ENCODE data around the gene YRDC. TPM values are rescaled to one million over a fixed set of nuclear protein-coding genes. Genes with fewer than 3 reads are reported as not detected.

Gene YRDC
- total and polyA plus RNA-seq, 2 of the 13 experiments (the other 11 are each of a cell fraction or from before 2014, with no cell fraction given), result 27.5 to 29.2 TPM

- Histone ChIP-seq H3K4me3 (replicated peaks in 1 of 3; ENCODE audit: insufficient read depth in 1 of 3, low read depth in 2 of 3, low read length in 3 of 3) (no peak overlapping the region), H4K20me1 (ENCODE audit: insufficient read depth, low read length) (peaks cover 5% of the 10 kb centered on the region; the same call in 1 of the 2 replicates), H3K9me3 (ENCODE audit: low read length) (no peaks in the 10 kb centered on the region), H3K27me3 (ENCODE audit: control insufficient read depth in 1 of 2, insufficient read depth in 2 of 2, low read length in 2 of 2) (no peaks in the 10 kb centered on the region; a peak in 1 of 5 replicates), H3K4me1 (ENCODE audit: insufficient read depth, low read length) (peaks cover 34% of the 10 kb centered on the region), H3K36me3 (replicated peaks in 1 of 2; ENCODE audit: control insufficient read depth in 1 of 2, insufficient read depth in 2 of 2, low read length in 2 of 2) (peaks cover 2 to 26% of the 10 kb centered on the region in 2 experiments; a peak in 4 of 5 replicates), H2AFZ (ENCODE audit: low read length) (no peak overlapping the region), H3K9ac (ENCODE audit: insufficient read depth, low read depth, low read length) (no peak overlapping the region), H3K27ac (ENCODE audit: extremely low read length, insufficient read depth, low read length) (no peak overlapping the region), H3K4me2 (ENCODE audit: low read depth, low read length) (no peak overlapping the region), H3K79me2 (ENCODE audit: insufficient read depth, low read length) (peaks cover 15% of the 10 kb centered on the region)
- 39% methylated on average over 7 of the region's 7 CpGs for WGBS (ENCODE audit: low lambda C conversion rate)
- peak; percentile 78 for DNase-seq (ENCODE audit: low spot score)
- ChIA-PET POLR2A (no interaction called here), CTCF (ENCODE audit: low intra/inter-chr PET ratio, low total read pairs) (interaction anchor here (1.4 kb wide), 1 partner anchor 49 kb away, joined by 6 read pairs; no protein-coding TSS in a partner anchor)
- ATAC-seq, result peak; percentile 39
- intact Hi-C loops (cut with micrococcal nuclease; ENCODE audit: unreplicated experiment) (loop anchor here (1.0 kb wide), 1 partner anchor 49 kb away; no protein-coding TSS in a partner anchor), in situ Hi-C loops (cut with HindIII; ENCODE audit: extremely low pct_ligation_motif_present, low pct_unique_long_range_greater_than_20kb) (loop anchor here (5.0 kb wide), 1 partner anchor 46 kb away; the partner anchor contains the start of gene MTF1)
- no TSS peak for BruUV-seq (replicated peaks)
- FAIRE-seq, result peak; percentile 26
- 0 out of 2 replicates have a peak, but pooled peaks have one; percentile 33 for TF ChIP-seq KDM2A (CRISPR knock-in tag; IDR thresholded peaks at IDR 0.05; ENCODE audit: borderline replicate concordance, low read depth)
- peak; percentile 48; the same call in 1 of the 2 replicates for TF ChIP-seq ZBTB4 (CRISPR knock-in tag; IDR thresholded peaks at IDR 0.05; ENCODE audit: borderline replicate concordance)
- TF ChIP-seq ZNF614 (CRISPR knock-in tag; IDR thresholded peaks at IDR 0.05; ENCODE audit: borderline replicate concordance), result 0 out of 2 replicates have a peak, but pooled peaks have one; percentile 55
- 0 out of 2 replicates have a peak, but pooled peaks have one; percentile 1 for TF ChIP-seq CEBPB (IDR thresholded peaks at IDR 0.05; ENCODE audit: borderline replicate concordance, low read depth, low read length)
- no peak for TF ChIP-seq FOXK1 (CRISPR knock-in tag; IDR thresholded peaks at IDR 0.05; ENCODE audit: borderline replicate concordance, low read depth)
- TF ChIP-seq ASH2L (IDR thresholded peaks at IDR 0.05; ENCODE audit: insufficient read length, low read depth, low read length), result no peak
- TF ChIP-seq IKZF5 (CRISPR knock-in tag; IDR thresholded peaks at IDR 0.05), result 0 out of 2 replicates have a peak, but pooled peaks have one; percentile 34
- TF ChIP-seq RAD21 (CRISPR knock-in tag; IDR thresholded peaks at IDR 0.05), result peak; percentile 49; the same call in 1 of the 2 replicates
- TF ChIP-seq GABPA (IDR thresholded peaks at IDR 0.05; ENCODE audit: low read depth, low read length), result no peak
- TF ChIP-seq GABPA (CRISPR knock-in tag; IDR thresholded peaks at IDR 0.05; ENCODE audit: low read depth), result peak; percentile 49; the same call in 1 of the 2 replicates
- TF ChIP-seq ZBTB33 (CRISPR knock-in tag; IDR thresholded peaks at IDR 0.05), result peak; percentile 42; the same call in 1 of the 2 replicates
- TF ChIP-seq ARID3A (IDR thresholded peaks at IDR 0.05; ENCODE audit: low read depth, low read length), result peak; percentile 43; the same call in 1 of the 2 replicates
- peak; percentile 45; the same call in 1 of the 2 replicates for TF ChIP-seq ZNF331 (CRISPR knock-in tag; IDR thresholded peaks at IDR 0.05)
- TF ChIP-seq KAT8 (CRISPR knock-in tag; IDR thresholded peaks at IDR 0.05), result peak; percentile 29; the same call in 1 of the 2 replicates
- TF ChIP-seq GPN1 (CRISPR knock-in tag; IDR thresholded peaks at IDR 0.05; ENCODE audit: borderline replicate concordance), result no peak
Observed at GRCh38 chr1:37811027-37811655, 3.1 kb upstream of the YRDC start.

Measured in HepG2 (cell line).